Hypothalamus (tissue), 51 donors: ENCODE measurements around the gene LIMCH1.

Source experiments
- DNase-seq, 51 donors: peaks; one replicate each; lab custom pipeline; 2025; lab: John Stamatoyannopoulos, UW

LIMCH1 gene

DNA sequence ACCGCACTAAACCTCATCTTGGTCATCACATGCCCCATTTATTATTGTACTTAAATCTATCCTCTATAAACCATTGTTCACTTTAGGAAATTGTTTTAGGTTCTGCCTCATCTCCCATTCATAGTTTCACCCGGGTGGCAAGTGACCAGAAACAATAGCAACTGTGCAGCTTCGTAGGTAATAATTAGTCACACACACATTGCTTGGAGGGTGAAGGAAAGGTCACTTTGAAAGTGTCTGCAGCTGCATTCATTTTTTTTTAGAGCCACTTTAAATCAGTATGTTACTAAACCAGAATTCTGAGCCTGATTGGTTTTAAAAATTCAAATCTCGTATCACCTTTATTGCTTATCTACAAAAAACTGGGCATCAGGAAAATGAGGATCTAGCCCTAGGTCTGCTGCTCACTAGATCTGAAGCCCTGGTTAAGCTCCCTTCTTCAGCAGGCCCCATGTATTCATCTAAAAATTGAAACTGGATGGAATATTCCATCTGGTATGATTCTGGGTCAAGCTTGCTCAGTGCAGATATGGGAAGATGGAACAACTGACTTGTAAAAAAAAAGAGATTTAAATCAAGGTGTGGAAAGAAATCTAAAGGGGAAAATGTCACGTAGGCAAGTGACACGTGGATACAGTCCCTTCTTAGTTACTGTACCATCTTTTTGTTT is 62.4 kb downstream of the LIMCH1 start:
- no peak for DNase-seq

DNA sequence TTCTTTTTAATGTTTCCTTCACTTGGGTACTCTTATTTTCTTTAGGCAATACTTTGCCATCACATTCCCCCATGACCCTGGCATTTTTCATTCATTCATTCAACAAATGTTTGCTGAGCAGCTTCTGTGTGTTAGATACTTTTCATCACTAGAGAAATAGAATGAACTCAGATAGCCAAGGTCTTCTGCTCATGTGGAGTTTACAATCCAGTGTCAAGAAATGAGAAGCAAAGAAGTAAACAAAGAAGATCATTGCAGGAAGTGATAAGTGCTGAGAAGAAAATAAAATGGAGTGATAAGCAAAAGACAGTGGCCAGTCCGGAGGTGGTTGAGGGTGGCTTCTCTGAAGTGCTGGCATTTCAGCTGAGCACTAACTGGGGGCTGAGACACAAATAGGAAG is 63.1 kb downstream of the LIMCH1 start:
- DNase-seq: no peak

DNA sequence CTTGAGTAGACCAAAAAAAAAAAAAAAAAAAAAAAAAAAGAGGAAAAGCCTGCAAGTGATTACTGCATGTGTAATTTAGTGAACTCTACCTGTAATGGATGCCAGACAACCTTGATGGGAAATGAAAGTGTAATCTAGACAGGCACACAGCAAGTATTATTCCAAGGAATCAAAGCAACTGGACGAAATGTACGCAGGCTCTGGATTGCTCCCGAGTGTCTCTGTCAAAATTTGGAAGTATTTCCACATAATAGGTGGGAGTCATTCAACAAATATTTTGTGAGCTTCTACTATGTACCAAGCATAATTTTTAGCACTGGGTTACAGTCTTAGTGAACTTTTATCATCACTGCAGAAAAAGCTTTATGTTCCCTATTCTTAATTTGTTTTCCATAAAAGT is 64.2 kb downstream of the LIMCH1 start:
- no peak for DNase-seq

DNA sequence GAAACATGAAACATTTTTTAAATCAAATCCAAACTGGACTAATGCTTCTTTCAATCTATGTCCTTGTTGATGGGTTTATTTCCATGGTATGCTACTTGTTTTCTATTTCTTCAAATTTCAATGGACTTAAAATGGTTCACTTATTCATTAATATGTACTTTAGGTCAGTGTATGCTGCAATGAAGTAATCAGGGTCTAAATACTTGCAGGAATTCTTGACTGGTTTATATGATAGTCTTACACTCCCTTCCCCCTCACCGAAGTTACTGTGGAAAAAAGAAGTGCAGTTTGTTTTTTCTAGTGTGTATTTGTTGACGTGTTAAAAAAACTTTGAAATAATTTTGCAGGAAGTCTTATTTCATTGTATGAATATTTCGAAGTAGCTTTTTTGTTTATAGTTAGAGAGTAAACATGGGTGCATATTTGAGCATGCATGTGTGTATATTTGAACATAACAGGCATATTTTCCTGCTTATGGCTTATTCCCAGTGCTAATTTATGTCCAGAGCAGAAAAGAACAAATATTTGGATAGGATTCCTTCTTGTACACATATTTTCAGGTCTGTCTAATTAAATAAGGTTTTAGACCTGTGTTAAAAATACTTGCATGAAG is 65.0 kb downstream of the LIMCH1 start:
- DNase-seq: no peak

DNA sequence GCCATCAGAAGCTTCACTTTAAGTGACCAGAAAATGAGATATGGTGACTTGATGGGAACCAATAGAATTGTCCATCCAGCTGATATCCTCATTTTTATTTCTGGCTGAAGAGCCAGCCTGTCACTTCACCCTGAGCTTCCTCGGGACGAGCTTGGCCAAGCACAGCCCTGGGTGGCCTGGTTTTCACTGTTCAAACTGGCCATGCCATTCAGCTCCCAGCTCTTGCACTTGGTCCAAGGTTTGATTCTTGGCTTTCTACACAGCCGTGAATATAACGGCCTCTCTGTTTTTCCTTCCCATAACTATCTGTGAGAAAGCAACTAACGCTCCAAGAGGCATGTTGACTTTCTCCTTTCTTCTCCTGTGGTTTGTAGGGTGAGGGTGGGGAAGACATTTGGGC is 71.9 kb downstream of the LIMCH1 start:
- DNase-seq: peak in 14 of 51 donors; percentile 6 to 60 (median 30)

DNA sequence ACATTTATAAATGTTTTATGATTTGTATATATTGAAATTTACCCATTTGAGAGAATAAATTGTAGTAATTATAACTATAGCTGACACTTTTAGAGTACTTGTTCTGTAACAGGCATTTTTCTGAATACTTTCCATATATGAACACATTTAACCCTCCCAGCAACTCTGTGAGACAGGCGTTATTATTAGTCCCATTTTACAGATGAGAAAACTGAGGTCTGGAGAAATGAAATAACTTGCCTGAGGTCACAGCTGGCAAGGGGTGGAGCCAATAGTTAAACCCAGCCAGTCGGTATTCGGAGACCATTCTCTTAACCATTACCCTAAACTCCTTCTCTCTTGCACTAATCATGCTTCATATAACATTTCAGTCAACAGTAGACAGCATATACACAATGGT is 72.5 kb downstream of the LIMCH1 start:
- DNase-seq: no peak

DNA sequence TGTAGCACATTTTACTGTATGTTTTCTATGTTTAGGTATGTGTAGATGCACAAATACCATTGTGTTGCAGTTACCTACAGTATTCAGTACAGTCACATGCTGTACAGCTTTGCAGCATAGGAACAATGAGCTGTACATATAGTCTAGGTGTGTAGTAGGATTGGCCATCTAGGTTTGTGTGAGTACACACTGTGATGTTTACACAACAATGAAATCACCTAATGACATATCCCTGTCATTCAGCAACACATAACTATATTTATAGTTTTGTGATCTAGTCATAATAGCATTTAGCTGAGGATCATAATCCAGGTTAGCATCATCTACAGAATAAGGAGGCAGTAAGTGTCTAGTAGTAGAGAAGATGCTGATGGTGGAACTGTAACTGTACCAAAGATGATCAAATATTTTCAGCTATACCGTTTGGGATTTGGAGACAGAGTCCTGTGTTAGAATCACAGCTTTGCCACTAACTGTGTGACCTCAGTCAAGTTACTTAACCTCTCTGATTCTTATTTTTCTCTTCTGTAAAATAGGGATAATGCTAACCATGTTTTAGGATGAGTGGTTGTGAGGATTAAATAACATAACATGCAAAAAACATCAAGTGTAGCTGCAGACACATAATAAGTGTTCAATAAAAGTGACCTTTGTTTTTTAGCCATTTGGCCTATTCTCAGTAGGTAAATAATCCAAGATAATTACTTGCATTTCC is 73.3 kb downstream of the LIMCH1 start:
- DNase-seq: no peak

DNA sequence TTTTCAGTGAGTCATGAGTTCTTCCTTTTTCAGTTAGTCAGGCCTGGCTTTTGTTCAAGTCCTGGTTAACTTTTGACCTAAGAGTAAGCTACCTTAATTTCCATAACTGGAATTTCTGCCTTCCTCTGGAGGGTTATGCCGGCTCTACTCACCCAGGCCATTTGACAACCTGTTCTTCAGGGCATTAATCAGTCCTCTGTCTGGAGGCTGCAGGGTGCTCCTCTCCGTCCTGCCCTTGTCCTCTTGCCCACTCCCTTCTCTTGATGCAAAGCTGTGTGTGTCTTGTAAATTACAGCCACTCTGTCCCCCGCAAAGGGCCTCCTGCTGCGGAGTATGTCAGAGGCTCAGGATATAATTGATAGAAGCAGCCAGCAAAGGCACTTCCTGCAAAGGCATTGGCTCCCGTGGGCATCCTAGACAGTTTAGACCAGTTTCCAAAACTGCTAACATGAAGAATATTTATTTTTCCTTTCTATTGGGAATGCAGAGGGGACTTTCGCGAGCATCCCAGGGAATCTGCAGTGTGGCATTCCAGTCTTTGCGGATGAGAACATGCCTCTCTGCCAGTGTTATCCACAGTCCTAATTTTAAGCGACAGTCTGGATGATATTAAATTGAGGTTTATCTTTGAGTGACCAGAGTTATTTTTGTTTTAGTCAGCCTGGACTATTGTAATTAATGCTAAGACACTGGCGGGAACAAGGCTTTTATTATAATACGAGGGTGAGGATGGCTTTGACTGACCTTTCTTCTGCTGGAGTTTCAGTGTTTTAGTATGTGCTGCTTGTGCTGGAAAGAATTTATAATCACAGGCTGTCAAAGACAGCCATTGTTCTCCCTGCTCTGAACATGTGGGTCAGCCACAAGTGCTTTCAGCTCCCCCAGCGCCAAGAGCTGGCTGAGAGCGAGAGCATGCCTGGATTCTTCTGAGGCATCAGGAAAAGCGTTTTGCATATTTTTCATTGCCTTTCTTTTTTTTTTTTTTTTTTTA is 74.2 kb downstream of the LIMCH1 start:
- peak in 43 of 51 donors; percentile 6 to 90 (median 69) for DNase-seq

DNA sequence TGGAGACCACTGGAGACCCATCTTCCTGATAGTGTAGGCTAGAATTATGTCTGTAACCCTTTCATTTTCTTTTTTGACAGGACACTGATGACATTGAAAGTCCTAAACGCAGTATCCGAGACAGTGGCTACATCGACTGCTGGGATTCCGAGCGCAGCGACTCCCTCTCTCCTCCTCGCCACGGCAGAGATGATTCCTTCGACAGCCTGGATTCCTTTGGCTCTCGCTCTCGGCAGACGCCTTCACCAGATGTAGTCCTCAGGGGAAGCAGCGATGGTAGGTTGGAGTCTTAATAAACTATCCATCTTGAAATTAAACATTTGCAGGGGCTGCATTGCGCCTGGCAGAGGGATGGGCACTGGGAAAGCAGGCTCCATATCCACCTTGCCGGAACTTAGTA is 75.4 kb downstream of the LIMCH1 start:
- peak in 6 of 51 donors; percentile 13 to 35 (median 21) for DNase-seq

DNA sequence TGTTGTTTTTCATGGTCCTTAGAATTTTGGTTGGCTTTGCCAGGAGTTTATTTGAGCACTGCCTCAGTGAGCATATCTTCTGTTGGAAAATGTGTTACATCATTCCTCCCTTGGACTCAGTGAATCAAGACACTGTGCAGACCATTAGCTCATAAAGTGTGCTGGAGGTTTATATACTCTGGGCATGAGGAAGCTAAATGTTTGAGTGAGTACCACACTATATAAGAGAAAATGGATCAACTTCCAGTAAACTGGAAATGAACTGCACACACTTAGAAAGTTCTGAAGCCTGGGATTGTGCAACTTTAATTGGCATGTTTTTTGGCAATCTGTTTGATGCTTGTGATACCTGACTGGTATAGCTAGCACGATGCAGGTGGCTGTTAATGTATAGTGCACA is 75.9 kb downstream of the LIMCH1 start:
- DNase-seq: no peak

DNA sequence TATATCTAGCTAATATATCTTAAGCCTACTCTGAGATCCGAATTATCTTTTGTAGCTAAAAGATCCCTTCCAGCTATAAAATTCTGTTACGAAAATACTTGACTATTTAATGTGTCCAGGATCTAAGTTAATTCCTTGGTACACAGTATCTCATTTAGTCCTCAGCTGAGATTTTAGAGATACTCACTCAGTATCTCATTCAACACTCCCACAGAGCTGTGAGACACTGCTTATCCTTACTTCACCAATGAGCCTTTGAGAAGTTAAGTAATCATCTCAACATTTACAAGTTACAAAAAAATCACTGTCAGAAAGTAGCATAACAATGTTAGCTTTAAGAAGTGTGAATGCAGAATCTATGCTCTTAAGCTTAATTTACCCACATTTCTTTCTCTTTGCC is 76.6 kb downstream of the LIMCH1 start:
- no peak for DNase-seq

DNA sequence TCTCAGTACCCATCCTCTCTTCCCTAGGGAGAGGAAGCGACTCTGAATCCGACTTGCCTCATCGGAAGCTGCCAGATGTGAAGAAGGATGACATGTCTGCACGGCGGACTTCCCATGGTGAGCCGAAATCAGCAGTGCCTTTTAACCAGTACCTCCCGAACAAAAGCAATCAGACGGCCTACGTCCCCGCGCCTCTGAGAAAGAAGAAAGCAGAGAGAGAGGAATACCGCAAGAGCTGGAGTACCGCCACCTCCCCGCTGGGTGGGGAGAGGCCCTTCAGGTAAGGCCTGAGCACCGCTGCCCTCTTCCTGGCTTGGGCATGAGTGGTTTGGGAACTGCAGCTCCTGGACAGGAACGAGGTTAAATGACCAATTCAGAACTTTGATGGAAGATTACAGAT is 81.2 kb downstream of the LIMCH1 start:
- DNase-seq: no peak

DNA sequence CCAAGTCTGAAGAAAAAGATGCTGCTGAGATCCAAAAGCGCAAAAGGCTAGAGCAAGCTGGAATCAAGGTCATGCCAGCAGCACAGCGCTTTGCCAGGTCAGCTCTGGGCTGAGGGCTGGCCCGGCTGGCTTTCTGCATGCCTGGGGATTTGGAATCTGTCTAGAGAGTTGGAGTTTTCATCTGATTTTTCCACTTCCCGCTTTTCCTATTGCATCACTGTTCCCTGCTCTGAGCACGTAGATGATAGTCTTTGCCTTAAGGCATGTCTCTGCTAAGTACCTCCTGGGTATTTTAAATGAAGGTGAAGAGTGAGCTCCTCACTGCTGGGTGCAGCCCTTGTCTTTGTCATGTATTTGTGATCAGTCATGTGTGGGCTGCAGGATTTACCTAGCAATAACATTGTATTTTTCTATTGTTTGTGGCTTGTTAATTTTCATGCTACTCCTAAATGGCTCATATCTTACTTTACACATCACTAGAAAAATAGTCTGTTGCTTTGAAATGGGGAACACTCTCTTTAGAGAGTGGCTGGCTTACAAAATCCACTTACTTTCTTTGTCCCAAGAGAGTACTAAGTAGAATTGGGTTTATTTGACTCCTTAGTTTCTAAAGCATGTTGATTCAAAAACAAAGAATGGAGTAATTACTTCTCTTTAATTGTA is 82.8 kb downstream of the LIMCH1 start:
- DNase-seq: peak in 1 of 51 donors; percentile 3

DNA sequence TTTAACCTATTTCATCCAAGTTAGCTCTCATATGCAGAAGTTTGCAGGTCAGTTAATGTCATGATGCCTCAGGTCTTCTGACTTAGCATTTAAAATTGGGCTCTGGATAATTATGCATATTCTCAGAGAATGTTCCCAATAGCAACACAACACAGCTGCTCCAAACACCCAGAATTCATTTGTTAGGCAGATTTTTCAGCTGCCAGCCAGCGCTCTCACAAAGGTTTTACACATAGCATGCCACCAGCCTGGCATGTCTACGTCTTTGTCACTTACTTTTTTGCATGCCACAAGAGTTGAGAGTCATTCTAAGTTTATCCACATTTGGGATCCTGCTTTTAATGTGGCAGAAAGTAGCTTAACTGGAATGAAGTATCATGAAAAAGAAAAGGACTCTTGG is 84.8 kb downstream of the LIMCH1 start:
- peak in 29 of 51 donors; percentile 6 to 77 (median 40) for DNase-seq

DNA sequence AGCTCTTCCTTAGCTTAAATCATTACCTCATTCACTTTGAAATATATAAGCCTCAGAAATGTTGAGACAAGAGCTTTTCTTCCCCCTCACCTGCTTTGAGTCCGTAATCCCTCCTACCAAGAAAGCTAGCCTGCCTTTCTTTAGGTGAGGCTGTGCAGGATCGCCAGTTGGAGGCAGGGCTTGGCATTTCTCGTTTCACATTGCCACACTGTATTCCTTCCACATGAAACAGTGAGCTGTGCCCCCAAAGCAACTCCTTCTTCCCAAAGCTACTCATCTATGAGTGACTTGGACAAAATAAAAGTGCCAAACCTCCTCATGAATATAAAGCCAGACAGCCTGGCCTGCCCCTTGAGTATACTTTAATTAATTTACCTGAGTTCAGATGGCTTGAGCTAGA is 86.8 kb downstream of the LIMCH1 start:
- DNase-seq: no peak

DNA sequence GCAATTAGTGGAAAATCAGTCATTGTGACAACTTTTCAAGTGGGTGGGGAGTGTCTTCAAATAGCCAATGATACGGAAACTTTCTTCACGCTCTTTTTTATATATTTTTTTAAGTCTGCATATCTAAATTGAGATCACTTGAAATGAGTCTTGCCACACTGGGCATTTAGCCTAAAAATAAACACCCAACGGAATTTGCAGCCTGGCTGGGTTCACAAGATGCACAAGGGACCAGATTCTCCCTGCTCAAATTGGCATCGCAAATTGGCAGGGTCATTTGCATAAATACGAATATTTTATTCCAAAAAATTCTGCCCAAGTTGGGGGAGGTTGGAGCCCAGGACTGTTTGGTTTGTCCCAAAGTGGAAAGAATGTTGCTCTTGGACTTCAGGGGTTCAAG is 87.6 kb downstream of the LIMCH1 start:
- no peak for DNase-seq

DNA sequence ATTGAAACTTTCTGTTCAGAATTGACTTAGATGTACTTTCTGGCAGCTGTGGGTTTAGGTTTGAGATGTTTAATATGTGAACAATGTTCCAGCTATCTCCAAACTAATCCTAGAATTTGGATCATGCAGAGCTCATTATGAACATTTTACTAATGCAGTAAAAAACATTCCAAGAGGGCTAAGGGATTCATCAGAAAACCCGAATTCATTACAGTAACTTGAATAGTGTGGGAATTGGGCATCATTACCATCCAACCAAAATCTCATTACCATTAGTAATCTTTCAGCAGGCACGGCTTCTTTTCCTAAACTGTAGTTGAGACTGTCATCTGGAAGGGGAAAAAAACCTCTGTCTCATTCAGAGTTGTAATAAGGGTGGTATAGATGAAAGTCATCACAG is 91.0 kb downstream of the LIMCH1 start:
- no peak for DNase-seq

DNA sequence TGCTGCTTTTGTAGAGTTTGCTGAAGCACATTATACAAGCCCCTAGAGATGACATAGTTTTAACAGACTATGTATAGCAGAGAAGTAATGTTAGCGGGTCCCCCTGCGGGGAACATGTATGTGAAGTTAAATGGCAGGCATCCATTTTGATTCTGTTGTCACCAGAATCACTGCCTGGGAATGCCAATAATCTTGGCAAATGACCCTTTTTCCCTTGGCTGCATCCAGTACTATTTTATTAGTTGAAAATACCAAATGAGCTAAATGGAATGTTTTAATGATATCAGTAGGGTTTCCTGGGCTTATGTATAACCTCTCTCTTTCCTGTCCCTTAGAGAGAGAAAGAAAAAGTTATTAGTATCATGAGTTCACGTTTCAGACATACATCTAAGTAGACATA is 93.6 kb downstream of the LIMCH1 start:
- DNase-seq: no peak

DNA sequence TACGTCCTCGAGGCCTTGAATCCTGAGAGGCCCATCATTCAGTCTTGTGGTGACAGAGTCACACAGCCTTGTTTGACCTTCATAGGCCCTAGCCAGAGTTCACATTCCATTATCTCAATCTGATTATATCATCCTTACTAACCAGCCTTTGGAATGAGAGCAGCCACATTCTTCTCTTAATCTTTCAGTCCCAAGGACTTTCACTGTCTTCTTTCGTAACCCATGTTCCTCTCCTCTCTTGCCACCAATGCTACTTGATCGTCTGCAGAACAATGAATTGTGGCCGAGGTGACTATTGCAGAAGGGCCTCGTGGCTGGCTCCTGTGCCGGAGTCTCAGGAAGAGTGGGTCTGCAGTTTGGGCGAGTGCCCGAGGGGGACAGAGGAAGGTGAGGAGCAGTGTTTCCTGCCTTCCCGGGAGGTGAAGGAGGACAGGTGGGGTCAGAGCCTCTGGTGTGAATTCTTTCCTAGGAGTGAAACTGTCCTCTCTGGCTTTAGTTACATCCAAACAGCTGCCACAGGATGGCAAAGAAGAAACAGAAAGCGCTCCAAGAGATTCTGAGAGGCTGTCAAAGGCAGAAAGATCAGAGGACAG is 94.6 kb downstream of the LIMCH1 start:
- no peak for DNase-seq

DNA sequence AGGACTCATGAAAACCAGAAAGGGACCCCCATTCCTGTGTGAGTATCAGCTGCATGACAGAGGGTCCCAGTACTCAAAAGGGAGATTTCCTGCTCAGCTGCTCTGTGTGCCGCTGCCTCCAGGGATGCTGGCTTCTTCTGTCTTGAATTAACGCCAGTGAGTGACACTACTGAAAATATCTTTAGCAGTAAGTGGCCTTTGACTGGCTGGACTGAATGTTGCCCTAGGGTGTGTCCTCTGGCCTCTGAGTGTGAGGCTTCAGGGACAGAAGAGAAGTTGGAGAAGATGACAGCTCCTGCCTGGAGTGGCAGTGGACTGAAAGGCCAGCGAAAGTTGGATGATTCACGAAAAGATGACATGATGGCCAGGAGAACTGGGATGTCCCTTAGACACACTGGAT is 95.4 kb downstream of the LIMCH1 start:
- no peak for DNase-seq
